ENCODE data around the gene DNER.

GRCh38 chr2:229674830-229675530 is 39.4 kb downstream of the DNER start:
- TF ChIP-seq CTCF (conservative IDR thresholded peaks at IDR 0.05; ENCODE audit: low read length) (no peak), EZH2phosphoT487 (IDR thresholded peaks at IDR 0.05; ENCODE audit: borderline replicate concordance) (no peak)

Data from Loucy (cell line).